ENCODE data around the gene MARCHF3.

DNA sequence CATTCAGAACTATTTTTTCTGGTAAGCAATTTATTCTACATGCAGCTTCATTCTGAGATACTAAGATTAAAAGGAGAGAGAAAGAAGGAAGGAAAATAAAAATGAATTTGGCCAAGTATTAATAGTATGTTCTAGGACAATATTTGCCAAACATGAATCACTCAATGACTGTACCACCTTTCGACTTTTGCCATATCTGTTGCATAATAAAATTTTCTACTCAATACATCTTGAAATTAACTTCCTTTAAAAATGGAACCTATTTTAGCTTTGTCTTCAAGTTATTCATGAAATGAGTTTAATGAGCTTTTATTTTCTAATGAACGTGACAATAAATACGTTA is 111.8 kb downstream of the MARCHF3 start:
- TF ChIP-seq CTCF (conservative IDR thresholded peaks at IDR 0.05; ENCODE audit: low read depth, low read length) = no peak
- TF ChIP-seq EZH2 (IDR thresholded peaks at IDR 0.05; ENCODE audit: borderline replicate concordance, low read depth, low read length, poor library complexity, severe bottlenecking) = no peak

Measured in A673 (cell line).